Medulla oblongata (tissue), 1 donor: ENCODE measurements around the gene AQP1.
A peak's percentile ranks its signal among the peaks of the same experiment; 100 is the strongest.

ENCODE experiments used
- DNase-seq: peaks from one replicate; pipeline ENCODE4 v3.0.0-alpha.2; 2015; ENCODE audit errors: extremely low spot score

AQP1 gene

DNA sequence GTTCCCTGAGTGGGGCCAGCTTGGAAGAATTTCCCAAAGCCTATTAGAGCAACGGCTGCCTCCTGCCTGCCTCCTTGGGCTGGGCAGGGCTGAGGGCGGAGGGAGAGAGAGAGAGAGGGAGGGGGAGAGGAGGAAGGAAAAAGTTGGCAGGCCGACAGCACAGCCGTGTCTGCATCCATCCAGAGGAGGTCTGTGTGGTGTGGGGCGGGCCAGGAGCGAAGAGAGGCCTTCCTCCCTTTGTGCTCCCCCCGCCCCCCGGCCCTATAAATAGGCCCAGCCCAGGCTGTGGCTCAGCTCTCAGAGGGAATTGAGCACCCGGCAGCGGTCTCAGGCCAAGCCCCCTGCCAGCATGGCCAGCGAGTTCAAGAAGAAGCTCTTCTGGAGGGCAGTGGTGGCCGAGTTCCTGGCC lies at the start of gene AQP1:
Gene AQP1 (plus strand): TSS at position 293 of the 409 bp plus-strand sequence. CDS start 57 bp downstream, at position 350.
- peak; percentile 87 for DNase-seq

DNA sequence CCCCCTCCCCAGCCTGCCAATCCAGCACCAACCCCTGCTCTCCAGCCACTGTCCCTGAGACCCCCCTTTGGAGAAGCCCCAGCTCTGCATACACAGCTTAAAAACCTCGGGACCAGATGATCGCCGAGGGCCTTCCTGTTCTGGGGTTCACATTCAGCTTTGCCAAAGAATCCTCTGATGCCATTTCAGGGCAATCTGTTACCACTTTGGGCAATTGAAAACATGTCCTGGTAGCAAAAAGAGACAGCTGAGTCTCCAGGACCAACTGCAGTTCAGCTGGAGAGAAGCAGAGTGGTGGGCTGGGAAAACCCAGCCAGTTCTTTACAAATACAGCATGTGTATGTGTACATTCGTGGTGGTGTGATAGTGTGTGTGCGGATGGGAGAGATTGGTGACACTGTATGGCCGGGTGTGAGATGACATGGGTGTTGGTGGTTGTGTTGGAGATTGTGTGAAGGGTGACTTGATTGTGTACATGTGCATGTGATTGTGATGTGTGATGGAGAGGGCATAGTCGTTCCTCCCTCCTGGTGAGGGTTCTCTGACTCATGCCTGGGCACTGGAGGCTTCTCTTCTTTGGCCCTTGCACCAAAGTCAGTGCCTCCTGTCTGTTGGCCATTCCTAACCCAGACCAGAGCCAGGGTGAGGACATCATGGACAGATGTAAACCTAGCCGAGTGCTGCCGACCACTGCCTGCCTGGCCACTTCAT lies 48.5 kb upstream of the AQP1 start:
- DNase-seq: no peak

DNA sequence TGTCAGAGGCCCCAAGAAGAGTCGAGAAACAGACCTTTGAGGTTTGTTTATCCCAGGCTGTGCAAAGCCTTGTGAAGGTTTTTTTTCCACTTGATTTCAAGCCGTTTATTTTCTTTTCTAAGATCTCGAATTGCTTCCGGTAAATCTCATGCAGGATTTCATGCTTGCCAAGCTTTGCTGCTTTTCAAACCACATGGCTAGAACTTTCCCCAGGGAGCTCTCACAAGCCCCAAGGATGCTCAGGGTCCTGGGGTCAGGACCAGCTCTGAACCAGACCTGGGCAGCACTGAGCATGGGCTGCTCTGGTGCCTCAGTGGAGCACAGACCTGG lies 48.0 kb upstream of the AQP1 start:
- no peak for DNase-seq

GRCh38 chr7:30864101-30864500 lies 47.6 kb upstream of the AQP1 start:
- peak; percentile 60 for DNase-seq

DNA sequence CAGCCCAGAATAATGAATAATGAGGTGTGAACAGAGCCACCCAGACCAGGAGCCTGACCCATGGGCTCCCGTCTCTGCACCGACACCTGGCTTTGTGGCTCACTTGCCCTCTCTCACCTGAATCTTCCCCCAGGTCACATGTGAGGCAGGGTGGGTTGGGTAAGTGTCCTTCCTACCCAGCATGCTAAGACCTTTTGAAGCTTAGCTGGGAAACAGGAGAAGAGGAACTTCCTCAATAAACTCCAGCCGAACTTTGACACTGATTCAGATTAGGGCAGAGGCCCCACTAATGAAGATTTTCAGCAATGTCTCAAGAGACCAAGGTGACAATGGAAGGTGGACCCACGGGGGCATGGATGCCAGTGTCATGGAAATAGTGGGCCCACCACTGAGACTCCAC lies 46.6 kb upstream of the AQP1 start:
- no peak for DNase-seq

DNA sequence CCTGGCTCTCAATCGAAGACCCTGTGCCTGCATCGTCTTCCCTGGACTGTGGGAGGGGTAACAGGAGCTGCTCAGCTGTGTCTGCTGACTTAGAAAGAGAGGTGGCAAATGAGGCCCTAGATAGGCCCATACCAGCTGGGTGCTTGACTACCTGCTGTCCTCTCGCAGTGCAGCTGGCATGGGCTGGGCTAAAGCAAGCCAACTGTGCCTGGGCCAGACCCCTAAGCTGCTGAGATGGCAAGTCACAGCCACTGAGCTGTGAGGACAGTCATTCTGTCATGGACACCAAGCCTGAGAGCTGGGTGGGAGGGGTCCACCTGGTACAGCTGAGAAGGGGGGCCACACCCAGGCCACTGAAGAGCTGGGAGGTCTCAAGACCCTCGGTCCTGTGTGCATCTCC lies 45.8 kb upstream of the AQP1 start:
- DNase-seq: no peak

GRCh38 chr7:30866939-30867338 lies 44.7 kb upstream of the AQP1 start:
- DNase-seq: no peak

- no peak for DNase-seq
Observed at GRCh38 chr7:30867483-30867882, 44.2 kb upstream of the AQP1 start.

DNA sequence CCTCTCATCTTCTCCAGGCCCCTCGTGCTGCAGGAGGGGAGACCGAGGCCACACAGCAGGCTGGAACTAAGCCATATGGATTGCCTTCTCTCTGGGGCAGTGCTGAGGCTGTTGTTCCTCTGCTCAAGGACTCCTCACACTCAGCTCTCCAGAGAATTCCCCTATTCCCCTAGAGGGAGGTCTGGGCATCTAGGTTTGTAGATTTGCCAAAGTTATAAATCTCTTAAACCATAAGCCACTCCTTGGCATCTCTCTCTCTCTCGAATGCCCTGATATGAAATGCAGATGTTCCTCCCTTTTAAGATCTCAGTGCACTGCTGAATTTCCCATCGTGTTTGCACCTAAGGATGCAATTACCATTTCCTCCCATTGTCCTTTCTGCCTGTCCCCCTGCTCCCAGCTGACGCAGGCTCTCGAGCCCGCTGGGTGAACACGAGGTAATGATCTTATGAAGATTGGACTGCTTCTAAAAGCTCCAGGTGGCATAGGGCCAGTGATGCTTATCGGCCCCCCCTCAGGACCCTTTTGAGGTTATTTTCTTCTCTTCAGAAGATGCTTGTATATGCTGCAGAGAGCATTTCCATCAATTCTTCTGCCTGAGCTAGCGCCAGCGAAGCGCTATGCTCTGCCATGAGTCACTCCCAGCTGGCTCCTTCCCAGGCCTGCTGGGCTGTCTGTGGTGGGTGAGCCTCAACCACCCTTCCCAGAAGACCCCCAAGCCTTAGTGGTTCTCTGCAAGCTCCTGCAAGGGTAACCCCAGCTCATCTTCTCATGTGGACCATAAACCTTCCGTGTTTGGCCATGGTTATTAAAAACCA lies 41.6 kb upstream of the AQP1 start:
- no peak for DNase-seq

DNA sequence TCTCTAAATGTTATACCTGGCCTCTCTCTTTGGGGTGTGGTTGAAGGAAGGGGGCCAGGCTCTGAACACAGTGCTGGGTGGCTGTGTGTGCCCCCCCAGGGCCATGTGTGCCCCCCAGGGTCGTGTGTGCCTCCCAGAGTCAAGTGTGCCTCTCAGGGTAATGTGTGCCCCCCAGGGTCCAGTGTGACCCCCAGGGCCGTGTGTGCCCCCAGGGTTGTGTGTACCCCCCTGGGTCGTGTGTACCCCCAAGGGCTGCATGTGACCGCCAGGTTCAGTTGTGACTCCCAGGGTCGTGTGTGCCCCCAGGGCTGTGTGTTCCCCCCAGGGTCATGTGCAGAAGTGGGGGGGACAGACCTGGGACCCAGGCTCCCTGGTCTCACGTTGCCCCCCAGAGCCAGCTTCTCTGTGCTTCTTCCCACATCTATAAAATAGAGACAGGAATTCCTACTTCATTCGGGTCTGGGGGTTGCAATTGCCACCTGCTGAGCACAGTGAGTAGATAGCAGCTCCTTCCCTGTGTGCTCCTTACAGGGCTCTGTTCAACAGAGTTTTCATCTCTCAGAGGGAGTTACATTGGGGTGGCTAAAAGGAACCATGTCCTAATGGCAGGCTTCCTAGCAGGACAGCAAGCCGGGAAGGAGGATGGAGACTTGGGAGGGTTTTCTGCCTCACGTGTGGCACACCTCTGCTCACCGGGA lies 40.7 kb upstream of the AQP1 start:
- DNase-seq: no peak

DNA sequence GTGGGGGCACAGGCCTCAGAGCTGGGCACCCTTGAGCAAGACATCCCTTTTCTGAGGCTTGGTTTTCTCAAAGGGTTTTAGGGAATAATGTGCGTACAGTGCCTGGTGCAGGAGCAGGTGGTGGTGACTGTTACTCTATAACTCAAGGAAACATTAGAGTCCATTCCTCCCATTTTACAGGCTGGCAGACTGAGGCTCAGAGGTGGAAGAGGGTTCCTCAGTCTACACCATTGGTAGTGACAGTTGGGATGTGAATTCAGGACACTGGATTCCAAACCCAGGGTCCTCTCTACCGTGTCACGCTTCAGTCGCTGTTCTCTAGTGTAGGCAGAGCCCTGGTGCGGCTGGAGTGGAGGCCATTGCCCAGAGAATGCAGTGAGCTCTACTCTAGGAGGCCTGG lies 40.0 kb upstream of the AQP1 start:
- no peak for DNase-seq

DNA sequence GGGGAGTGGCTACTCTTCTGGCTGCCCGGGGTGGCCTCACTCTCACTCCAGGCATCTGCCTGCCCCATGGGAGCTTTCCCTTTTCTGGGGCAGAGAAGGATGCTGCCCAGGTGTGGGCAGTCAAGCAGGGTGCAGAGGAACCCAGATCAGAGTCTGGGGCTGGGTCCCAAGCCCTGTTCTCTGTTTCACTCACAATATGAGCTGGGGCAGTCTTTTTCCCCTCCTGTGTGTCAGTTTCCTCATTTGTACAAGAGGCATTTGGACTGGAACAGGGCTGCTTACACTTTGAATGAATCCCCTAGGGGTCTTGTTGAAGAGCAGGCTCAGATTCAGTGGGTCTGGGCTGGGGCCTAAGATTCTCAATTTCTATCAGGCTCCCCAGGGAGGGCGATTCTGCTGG lies 38.4 kb upstream of the AQP1 start:
- no peak for DNase-seq

DNA sequence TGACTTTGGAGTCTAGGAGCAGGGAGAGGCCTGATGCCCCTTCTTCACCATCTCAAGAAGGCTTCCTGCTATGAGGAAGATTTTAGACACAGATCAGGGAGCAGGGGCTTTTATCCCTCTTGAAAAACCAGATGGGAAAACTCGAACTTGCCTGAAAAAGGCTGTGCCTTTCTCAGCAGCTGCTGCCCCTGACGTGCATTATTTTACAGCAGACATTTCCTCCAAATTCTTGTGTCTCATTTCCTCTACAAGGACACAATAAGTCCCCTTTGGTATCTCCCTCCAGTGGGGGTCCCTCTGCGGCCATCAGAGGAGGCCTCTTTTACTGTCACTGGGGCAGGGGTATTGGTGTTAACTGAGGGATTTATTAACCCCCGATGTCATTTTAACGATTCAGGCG lies 38.0 kb upstream of the AQP1 start:
- no peak for DNase-seq

DNA sequence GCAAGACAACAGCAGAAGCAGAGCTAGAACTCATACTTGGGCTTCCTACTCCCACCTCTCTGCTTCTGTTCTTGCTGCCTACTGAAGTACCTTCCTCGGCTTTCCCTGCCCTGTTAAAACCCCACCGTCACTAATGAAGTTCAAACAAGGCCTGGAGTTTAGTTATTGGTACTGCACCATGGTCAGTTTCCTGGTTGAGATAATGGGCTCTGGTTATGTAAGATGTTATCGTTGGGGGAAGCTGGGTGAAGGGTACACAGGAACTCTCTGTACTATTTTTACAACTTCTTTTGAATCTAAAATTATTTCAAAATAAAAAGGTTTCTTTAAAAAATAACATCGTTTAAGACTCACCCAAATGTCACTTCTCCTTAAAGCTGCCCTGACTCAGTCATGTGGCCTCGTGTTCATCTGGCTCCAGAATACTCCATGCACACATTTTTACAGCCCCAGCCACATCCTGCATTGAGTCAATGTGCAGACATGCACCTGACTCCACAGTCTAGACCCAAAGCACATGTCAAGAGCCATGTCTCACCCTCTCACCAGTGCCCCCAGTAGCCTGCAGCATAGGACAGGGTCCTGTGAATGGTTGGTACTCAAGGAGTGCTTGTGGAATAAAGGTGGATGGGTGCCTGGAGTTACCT lies 36.9 kb upstream of the AQP1 start:
- DNase-seq: no peak

- no peak for DNase-seq
Observed at GRCh38 chr7:30877015-30877769, 34.5 kb upstream of the AQP1 start.

DNA sequence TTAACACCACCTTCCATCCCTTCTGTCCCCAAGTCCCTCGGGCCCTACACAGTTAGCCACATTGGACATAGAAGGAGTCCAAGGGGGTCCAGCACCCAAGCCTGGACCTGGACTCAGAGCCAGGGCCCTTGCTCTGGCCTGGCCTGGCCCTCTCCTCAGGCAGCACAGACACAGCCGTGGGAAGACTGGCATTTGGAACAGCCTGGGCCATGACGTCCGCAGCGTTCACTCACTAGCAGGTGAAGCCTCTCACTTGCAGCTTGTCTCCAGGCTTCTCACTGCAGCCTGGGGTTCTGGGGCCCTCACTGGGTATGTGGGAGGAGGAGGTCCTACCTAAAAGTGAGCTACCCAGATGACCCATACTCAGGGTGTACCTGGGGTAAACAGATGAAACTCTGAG lies 33.7 kb upstream of the AQP1 start:
- no peak for DNase-seq

DNA sequence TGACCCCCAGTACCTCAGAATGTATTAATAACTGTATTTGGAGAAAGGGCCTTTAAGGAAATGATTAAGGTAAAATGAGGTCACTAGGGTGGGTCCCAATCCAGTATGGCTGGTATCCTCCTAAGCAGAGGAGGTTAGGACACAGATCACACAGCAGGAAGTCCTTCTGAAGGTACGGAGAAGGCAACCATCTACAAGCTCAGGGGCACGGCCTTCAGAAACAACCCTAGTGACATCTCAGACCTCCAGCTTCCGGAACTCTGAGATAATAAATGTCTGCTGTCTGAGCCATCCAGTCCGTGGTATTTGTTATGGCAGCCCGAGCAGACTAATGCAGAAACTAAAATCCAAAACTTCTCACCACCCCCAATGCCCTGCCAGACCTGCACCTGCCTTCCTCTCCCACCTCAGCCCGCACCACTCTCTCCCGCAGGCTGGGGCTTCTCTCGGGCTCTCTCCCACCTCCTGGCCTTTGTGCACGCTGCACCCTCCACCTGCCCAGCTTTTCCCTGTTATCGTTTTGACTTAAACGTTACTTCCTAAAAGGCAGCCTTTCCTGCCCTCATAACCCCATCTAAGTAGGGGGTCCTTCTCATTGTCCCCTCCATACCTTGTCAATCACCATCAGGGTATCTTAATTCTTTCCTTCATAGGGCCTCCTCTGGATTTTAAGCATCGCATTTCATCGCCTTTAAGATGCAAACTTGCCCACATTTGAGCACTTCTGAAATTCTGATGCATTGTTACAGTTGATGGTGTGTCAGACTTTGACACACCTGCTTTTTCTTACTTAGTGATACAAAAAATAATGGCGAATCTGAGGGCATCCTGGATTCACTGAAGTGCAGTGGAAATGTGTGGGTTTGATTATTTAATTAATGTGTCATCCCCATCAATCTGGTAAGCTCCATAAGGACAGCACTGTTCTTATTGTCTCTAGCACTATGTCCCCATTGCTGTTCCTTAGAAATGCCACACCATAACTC lies 32.2 kb upstream of the AQP1 start:
- no peak for DNase-seq

GRCh38 chr7:30880125-30880720 lies 31.4 kb upstream of the AQP1 start:
- no peak for DNase-seq

DNA sequence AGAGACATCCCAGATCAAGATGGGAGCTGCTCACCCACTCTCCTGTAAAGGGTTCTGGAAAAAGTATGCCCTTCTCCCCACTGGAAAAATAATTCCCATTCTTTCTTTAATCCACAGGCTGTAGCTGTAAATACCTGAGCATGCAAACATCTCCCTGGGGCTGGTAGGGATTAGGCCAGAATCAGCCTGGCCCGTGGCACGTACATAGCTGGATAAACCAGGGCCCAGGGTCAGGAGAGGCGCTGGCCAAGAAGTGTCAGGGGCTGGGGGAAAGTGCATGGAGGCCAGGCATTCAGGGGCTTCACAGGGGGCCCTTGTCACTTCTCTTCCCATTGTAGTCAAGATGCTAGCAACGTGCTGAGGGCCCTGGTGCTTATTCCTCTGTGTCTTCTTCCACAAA lies 30.7 kb upstream of the AQP1 start:
- no peak for DNase-seq

DNA sequence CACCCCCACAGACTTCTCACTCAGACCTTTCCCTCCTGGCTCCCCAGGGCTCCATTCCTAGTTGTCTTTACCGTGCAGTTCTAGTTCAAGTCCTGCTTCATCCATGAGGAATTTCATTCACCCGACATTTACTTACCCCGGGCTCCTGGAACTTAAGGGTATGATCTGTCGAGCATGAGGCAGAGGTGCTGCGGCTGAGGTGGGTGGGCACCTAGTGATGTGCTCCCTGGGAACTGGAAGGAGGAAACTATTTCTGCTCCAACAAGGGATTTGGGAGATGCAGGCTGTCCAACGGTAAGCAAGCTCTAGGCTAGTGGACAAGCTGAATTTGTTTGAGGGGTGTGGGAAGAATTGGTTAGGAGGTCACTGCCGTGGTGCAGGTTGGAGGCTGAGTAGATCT lies 30.2 kb upstream of the AQP1 start:
- no peak for DNase-seq
